HepG2 (cell line): Measurements from ENCODE around the gene ABCC1. TPM values are rescaled to one million over a fixed set of nuclear protein-coding genes. Genes with fewer than 3 reads are reported as not detected.

ENCODE experiments used
- ARID2 ChIP-seq: sonication (generic); formaldehyde crosslinking; IDR thresholded peaks from 2 replicates; pipeline ENCODE4 v1.8.1; 2022; ENCODE audit warnings: mild to moderate bottlenecking, missing genetic modification reagents, borderline replicate concordance
- BORCS8-MEF2B ChIP-seq: sonication (generic); formaldehyde crosslinking; IDR thresholded peaks from 2 replicates; pipeline ENCODE4 v1.8.0; 2022; ENCODE audit warnings: mild to moderate bottlenecking, missing genetic modification reagents
- FOXK1 ChIP-seq: sonication (generic); formaldehyde crosslinking; IDR thresholded peaks from 2 replicates; pipeline ENCODE4 v1.4.0; 2020; ENCODE audit warnings: low read depth, missing genetic modification reagents, borderline replicate concordance
- HMGXB3 ChIP-seq: sonication (generic); formaldehyde crosslinking; IDR thresholded peaks from 2 replicates; pipeline ENCODE4 v1.4.0; 2020; ENCODE audit warnings: missing genetic modification reagents, borderline replicate concordance
- KLF12 ChIP-seq: sonication (generic); formaldehyde crosslinking; IDR thresholded peaks from 2 replicates; pipeline ENCODE4 v1.4.0; 2020; ENCODE audit warnings: missing genetic modification reagents, borderline replicate concordance
- LRRFIP1 ChIP-seq: sonication (generic); formaldehyde crosslinking; conservative IDR thresholded peaks from 2 replicates; pipeline ENCODE4 v1.4.0; 2020; ENCODE audit warnings: missing genetic modification reagents
- NFRKB ChIP-seq: fragments of 450-650 bp; IDR thresholded peaks from 2 replicates; pipeline ENCODE4 v1.6.1; 2017
- NFYB ChIP-seq: sonication (generic); formaldehyde crosslinking; IDR thresholded peaks from 2 replicates; pipeline ENCODE4 v1.4.0; 2020; ENCODE audit warnings: missing genetic modification reagents
- NONO ChIP-seq, 2 experiments: fragments of 450-650 bp in 1 of 2; sonication (generic) in 1 of 2; formaldehyde crosslinking in 1 of 2; IDR thresholded peaks in 1 of 2; conservative IDR thresholded peaks in 1 of 2; 2 replicates each; pipeline versions ENCODE4 v1.6.1 to v1.8.0; 2017 to 2022; ENCODE audit warnings: mild to moderate bottlenecking in 1 of 2, missing genetic modification reagents in 1 of 2, moderate library complexity in 1 of 2
- SETDB1 ChIP-seq: sonication (generic); formaldehyde crosslinking; IDR thresholded peaks from 2 replicates; pipeline ENCODE4 v1.5.1; 2020; ENCODE audit warnings: missing genetic modification reagents, mild to moderate bottlenecking, borderline replicate concordance
- ZBTB7B ChIP-seq: sonication (generic); formaldehyde crosslinking; IDR thresholded peaks from 2 replicates; pipeline ENCODE4 v1.4.0; 2020; ENCODE audit warnings: missing genetic modification reagents
- ZNF10 ChIP-seq: sonication (generic); formaldehyde crosslinking; IDR thresholded peaks from 2 replicates; pipeline ENCODE4 v1.4.0; 2020; ENCODE audit warnings: mild to moderate bottlenecking, low read depth, missing genetic modification reagents, borderline replicate concordance
- ZNF251 ChIP-seq: sonication (generic); formaldehyde crosslinking; IDR thresholded peaks from 2 replicates; pipeline ENCODE4 v1.9.0; 2021; ENCODE audit warnings: mild to moderate bottlenecking, missing genetic modification reagents
- ZNF7 ChIP-seq: IDR thresholded peaks from 2 replicates; pipeline ENCODE4 v1.6.1; 2016; ENCODE audit warnings: missing biosample characterization, missing genetic modification reagents
- ZSCAN22 ChIP-seq: sonication (generic); formaldehyde crosslinking; IDR thresholded peaks from 2 replicates; pipeline ENCODE4 v1.4.0; 2020; ENCODE audit warnings: mild to moderate bottlenecking, missing genetic modification reagents
- polyA plus RNA-seq, 8 experiments: library from polyadenylated mRNA; depleted of rRNA in 3 of 8; stranded (reverse) in 7 of 8; unstranded in 1 of 8; fragments of >200 nt; fragmentation: Illumina TruSeq in 4 of 8; extraction: Trizol in 4 of 8; gene quantifications; 2 replicates each; pipeline versions ENCODE4 v1.2.1 to v1.2.3, GENCODE V29; 2011 to 2016; ENCODE audit warnings: low read depth in 4 of 8, missing spikeins in 1 of 8, mixed read lengths in 1 of 8; ENCODE audit not compliant: insufficient read depth in 1 of 8
- total RNA-seq, 5 experiments: library from RNA; depleted of rRNA; stranded (reverse); fragments of >200 nt; fragmentation: Illumina TruSeq; extraction: Trizol; gene quantifications; 2 replicates each; pipeline ENCODE4 v1.2.3, GENCODE V29; 2016; ENCODE audit warnings: low read depth in 1 of 5
- TF ChIP-seq, protein P1 (sequence below), 2 experiments: sonication (generic) in 1 of 2; formaldehyde crosslinking in 1 of 2; IDR thresholded peaks; 2 replicates each; pipeline versions ENCODE4 v1.6.1 to v1.9.0; 2014 to 2022; ENCODE audit warnings: antibody characterized with exemption in 1 of 2, borderline replicate concordance in 1 of 2, inconsistent platforms in 1 of 2, low read depth in 1 of 2, missing genetic modification reagents in 1 of 2

ABCC1 gene
- total and polyA plus RNA-seq, 2 of the 13 experiments (the other 11 are each of a cell fraction or from before 2014, with no cell fraction given) = 13.0 to 30.6 TPM

DNA sequence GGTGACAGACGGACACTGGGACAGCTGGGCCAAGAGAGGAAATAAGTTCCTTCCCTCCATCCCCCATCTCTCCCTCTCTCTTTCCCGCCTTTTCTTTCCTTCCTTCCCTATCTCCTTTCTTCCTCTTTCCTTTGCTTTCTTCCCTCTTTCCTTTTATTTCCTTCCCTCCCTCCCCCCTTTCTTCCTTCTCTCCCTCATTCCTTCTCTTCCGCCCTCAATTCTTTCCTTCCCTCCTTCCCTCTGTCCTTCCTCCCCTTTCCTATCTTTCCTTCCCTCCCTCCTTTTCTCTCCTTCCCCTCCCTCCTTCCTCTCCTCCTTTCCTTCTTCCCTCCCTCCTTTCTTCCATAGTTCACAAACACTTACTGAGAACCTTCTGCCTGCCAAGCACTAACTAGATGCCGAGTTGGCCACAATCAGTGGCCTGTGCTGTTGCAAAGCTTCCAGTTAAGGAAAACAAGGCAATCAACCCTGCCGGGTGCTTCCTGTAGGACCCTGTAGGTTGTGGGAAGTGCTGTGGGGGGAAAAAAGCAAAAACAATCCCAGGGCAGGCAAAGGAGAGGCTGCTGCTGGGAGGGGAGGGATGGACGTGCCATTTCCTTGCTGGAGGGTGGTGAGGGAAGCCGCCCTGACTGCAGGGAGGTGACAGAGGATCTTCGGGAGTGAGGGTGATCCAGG is 242.2 kb downstream of the ABCC1 start (continued):
- TF ChIP-seq LRRFIP1 (CRISPR knock-in tag) = no peak
- TF ChIP-seq HMGXB3 (CRISPR knock-in tag) = no peak
- TF ChIP-seq ZBTB7B (CRISPR knock-in tag) = no peak
- no peak for TF ChIP-seq ZNF7
- no peak for TF ChIP-seq FOXK1 (CRISPR knock-in tag)
- TF ChIP-seq ZSCAN22 (CRISPR knock-in tag) = no peak
- TF ChIP-seq NFYB (CRISPR knock-in tag) = no peak
- no peak for TF ChIP-seq KLF12 (CRISPR knock-in tag)
- no peak for TF ChIP-seq ZNF251
- TF ChIP-seq, protein P1, sequence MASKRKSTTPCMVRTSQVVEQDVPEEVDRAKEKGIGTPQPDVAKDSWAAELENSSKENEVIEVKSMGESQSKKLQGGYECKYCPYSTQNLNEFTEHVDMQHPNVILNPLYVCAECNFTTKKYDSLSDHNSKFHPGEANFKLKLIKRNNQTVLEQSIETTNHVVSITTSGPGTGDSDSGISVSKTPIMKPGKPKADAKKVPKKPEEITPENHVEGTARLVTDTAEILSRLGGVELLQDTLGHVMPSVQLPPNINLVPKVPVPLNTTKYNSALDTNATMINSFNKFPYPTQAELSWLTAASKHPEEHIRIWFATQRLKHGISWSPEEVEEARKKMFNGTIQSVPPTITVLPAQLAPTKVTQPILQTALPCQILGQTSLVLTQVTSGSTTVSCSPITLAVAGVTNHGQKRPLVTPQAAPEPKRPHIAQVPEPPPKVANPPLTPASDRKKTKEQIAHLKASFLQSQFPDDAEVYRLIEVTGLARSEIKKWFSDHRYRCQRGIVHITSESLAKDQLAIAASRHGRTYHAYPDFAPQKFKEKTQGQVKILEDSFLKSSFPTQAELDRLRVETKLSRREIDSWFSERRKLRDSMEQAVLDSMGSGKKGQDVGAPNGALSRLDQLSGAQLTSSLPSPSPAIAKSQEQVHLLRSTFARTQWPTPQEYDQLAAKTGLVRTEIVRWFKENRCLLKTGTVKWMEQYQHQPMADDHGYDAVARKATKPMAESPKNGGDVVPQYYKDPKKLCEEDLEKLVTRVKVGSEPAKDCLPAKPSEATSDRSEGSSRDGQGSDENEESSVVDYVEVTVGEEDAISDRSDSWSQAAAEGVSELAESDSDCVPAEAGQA (IDR thresholded peaks at IDR 0.05; ENCODE audit: low read depth) = no peak
- TF ChIP-seq, protein P1 (CRISPR knock-in tag; IDR thresholded peaks at IDR 0.05; ENCODE audit: borderline replicate concordance) = no peak
- TF ChIP-seq BORCS8-MEF2B (CRISPR knock-in tag) = no peak
- no peak for TF ChIP-seq ZNF10 (CRISPR knock-in tag)
- 0 out of 2 replicates have a peak, but pooled peaks have one; percentile 48 for TF ChIP-seq NFRKB
- no peak for TF ChIP-seq ARID2 (CRISPR knock-in tag)
- TF ChIP-seq NONO (IDR thresholded peaks at IDR 0.05) = 0 out of 2 replicates have a peak, but pooled peaks have one; percentile 83
- TF ChIP-seq NONO (CRISPR knock-in tag; conservative IDR thresholded peaks at IDR 0.05) = no peak
- no peak for TF ChIP-seq SETDB1 (CRISPR knock-in tag)
